Effector memory CD4-positive, alpha-beta T cell (primary cell): Measurements from ENCODE around the gene MUC5AC.
"Not testable (repeated sequence)": the region's sequence is repeated elsewhere in the genome, so short reads cannot be mapped to it uniquely, and the experiment has no call there.

Source experiments
- DNase-seq, 3 donors: peaks; one replicate each; pipeline ENCODE4 v3.0.0-alpha.2; 2020
- H3K27ac ChIP-seq: 2 replicates; pipeline ENCODE4 v1.7.0; 2013; ENCODE audit warnings: mild to moderate bottlenecking, low read length, moderate library complexity; ENCODE audit not compliant: insufficient read depth, poor library complexity, severe bottlenecking
- H3K27me3 ChIP-seq: replicated peaks from 2 replicates; pipeline ENCODE4 v1.7.0; 2013; ENCODE audit warnings: mild to moderate bottlenecking, low read length; ENCODE audit not compliant: insufficient read depth, control insufficient read depth, poor library complexity, severe bottlenecking
- H3K36me3 ChIP-seq: 2 replicates; pipeline ENCODE4 v1.7.0; 2013; ENCODE audit warnings: mild to moderate bottlenecking, low read length, moderate library complexity; ENCODE audit not compliant: control insufficient read depth, insufficient read depth
- H3K4me1 ChIP-seq: 2 replicates; pipeline ENCODE4 v1.7.0; 2013; ENCODE audit warnings: low read length, mild to moderate bottlenecking; ENCODE audit not compliant: control insufficient read depth, insufficient read depth, poor library complexity, severe bottlenecking
- H3K4me3 ChIP-seq: 2 replicates; pipeline ENCODE4 v1.7.0; 2013; ENCODE audit warnings: low read length, low read depth, mild to moderate bottlenecking; ENCODE audit not compliant: insufficient read depth, poor library complexity, severe bottlenecking
- H3K9me3 ChIP-seq: 2 replicates; pipeline ENCODE4 v1.7.0; 2013; ENCODE audit warnings: mild to moderate bottlenecking, low read length, moderate library complexity; ENCODE audit not compliant: control insufficient read depth

MUC5AC gene

DNA sequence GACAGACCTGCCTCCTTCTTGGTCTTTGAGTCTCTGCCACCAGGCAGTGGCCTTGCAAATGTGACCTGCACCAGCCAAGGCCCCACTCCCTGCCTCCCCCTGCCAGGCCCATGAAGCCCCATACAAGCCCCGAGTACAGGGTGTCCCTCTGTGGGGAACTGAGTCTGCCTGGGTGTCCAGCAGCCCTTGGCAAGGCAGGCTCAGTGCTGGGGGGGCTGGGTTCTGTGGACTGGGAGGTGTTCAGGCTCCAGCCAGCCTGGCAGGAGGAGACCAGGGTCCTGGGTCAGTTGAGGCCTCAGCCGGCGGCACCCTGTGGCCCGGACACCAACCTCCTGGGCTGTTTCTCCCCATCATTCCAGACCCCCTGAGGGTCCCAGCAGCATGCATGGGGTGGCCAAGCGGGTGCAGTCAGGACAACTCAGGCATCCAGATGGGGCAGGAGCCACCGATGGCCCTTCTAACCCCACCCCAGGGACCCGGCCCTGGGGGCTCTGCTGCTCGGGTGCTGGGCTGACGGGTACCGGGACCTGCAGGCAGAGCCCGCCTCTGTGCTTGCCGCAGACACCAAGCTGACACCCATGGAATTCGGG lies 5.7 kb downstream of the MUC5AC start:
- DNase-seq: no peak
- Histone ChIP-seq H3K4me3 (no peak overlapping the region), H3K27ac (no peak overlapping the region), H3K27me3 (no peaks in the 10 kb centered on the region), H3K4me1 (no peaks in the 10 kb centered on the region), H3K36me3 (no peaks in the 10 kb centered on the region), H3K9me3 (no peaks in the 10 kb centered on the region)

DNA sequence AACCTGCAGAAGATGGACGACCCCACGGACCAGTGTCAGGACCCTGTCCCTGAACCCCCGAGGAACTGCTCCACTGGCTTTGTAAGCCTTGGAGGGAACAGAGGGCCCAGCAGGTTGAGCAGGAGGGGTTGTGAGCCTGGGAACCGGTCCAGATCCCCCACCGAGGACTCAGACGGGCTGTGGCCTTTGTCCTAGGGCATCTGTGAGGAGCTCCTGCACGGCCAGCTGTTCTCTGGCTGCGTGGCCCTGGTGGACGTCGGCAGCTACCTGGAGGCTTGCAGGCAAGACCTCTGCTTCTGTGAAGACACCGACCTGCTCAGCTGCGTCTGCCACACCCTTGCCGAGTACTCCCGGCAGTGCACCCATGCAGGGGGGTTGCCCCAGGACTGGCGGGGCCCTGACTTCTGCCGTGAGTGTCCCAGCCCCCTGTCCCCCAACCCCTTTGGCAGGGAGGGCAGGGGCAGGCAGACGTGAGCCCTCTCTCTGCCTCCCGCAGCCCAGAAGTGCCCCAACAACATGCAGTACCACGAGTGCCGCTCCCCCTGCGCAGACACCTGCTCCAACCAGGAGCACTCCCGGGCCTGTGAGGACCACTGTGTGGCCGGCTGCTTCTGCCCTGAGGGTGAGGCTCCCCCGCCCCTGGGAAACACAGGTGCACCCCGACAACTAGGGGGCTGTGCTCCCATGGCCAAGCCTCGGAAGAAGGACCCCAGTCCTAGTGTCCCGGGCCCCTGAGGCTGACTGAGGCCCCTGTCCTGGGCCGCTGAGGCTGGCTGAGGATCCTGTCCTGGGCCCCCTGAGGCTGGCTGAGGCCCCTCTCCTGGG lies 6.4 kb downstream of the MUC5AC start:
- Histone ChIP-seq H3K36me3 (no peaks in the 10 kb centered on the region), H3K4me3 (no peak overlapping the region), H3K9me3 (no peaks in the 10 kb centered on the region), H3K27ac (no peak overlapping the region), H3K27me3 (no peaks in the 10 kb centered on the region), H3K4me1 (no peaks in the 10 kb centered on the region)
- DNase-seq: no peak

DNA sequence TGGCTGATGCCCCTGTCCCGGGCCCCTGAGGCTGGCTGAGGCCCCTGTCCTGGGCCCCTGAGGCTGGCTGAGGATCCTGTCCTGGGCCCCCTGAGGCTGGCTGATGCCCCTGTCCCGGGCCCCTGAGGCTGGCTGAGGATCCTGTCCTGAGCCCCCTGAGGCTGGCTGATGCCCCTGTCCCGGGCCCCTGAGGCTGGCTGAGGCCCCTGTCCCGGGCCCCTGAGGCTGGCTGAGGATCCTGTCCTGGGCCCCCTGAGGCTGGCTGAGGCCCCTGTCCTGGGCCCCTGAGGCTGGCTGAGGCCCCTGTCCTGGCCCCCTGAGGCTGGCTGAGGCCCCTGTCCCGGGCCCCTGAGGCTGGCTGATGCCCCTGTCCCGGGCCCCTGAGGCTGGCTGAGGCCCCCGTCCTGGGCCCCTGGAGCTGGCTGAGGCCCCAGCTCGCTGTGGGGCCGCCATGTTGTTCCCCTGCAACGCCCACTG lies 7.1 kb downstream of the MUC5AC start:
- H3K9me3 ChIP-seq, H3K27me3 ChIP-seq, DNase-seq: not testable (repeated sequence)

GRCh38 chr11:1165256-1166041 lies 7.7 kb downstream of the MUC5AC start:
- H3K27me3 ChIP-seq: no peaks in the 10 kb centered on the region
- H3K27ac ChIP-seq: no peak overlapping the region
- H3K4me3 ChIP-seq: no peak overlapping the region
- no peaks in the 10 kb centered on the region for H3K4me1 ChIP-seq
- H3K9me3 ChIP-seq: no peaks in the 10 kb centered on the region
- DNase-seq: no peak
- H3K36me3 ChIP-seq: no peaks in the 10 kb centered on the region

More for the DNA sequence above, 7.1 kb downstream of the MUC5AC start:
- H3K4me1 ChIP-seq, H3K4me3 ChIP-seq, H3K27ac ChIP-seq, H3K36me3 ChIP-seq: not testable (repeated sequence)

- H3K36me3 ChIP-seq: no peaks in the 10 kb centered on the region
- no peaks in the 10 kb centered on the region for H3K4me1 ChIP-seq
- H3K27me3 ChIP-seq: no peaks in the 10 kb centered on the region
- H3K27ac ChIP-seq: no peak overlapping the region
- no peak for DNase-seq
- no peak overlapping the region for H3K4me3 ChIP-seq
- no peaks in the 10 kb centered on the region for H3K9me3 ChIP-seq
Observed at GRCh38 chr11:1167256-1167655, 9.5 kb downstream of the MUC5AC start.

DNA sequence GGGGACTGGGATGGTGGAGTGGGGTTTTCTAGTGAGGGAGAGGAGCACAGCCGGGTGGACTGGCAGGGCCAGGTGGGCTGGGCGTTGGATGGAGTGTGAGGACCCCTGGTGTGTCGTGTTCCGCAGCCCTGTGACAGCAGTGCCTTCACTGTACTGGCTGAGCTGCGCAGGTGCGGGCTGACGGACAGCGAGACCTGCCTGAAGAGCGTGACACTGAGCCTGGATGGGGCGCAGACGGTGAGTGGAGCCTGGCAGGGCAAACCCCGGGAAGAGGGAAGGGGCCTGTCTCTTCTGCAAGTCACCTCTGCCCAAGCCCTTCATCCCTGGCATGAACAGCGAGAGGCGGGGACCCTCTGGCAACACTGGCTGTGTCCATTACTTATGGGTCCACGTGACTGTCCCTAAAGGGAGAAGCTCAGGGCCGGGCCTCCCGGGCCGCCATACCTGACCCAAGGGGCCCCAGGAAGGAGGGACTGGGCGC lies 10.0 kb downstream of the MUC5AC start:
- Histone ChIP-seq H3K27me3 (no peaks in the 10 kb centered on the region), H3K9me3 (no peaks in the 10 kb centered on the region), H3K27ac (no peak overlapping the region), H3K36me3 (no peaks in the 10 kb centered on the region), H3K4me3 (no peak overlapping the region), H3K4me1 (no peaks in the 10 kb centered on the region)
- DNase-seq: no peak

DNA sequence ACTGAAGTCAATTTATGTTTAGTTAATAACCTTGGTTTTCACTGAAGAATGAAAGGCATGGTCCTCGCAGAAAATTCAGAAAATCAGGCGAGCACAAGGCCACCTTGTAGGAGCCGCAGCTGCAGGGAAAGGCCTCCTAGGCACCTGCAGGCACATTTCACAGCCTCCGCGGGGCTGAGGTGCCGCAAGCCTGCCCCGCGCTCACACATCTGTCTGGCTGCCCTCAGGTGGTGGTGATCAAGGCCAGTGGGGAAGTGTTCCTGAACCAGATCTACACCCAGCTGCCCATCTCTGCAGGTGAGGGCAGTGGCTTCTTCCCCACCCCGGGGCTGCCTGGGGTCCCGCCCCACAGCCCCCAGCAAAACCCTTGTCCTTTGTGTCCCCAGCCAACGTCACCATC lies 10.5 kb downstream of the MUC5AC start:
- Histone ChIP-seq H3K27ac (no peak overlapping the region), H3K9me3 (no peaks in the 10 kb centered on the region), H3K4me3 (no peak overlapping the region), H3K4me1 (no peaks in the 10 kb centered on the region), H3K36me3 (no peaks in the 10 kb centered on the region), H3K27me3 (no peaks in the 10 kb centered on the region)
- DNase-seq: no peak

- Histone ChIP-seq H3K4me3 (no peak overlapping the region), H3K36me3 (no peaks in the 10 kb centered on the region), H3K4me1 (no peaks in the 10 kb centered on the region), H3K9me3 (no peaks in the 10 kb centered on the region), H3K27ac (no peak overlapping the region), H3K27me3 (no peaks in the 10 kb centered on the region)
- no peak for DNase-seq
Observed at GRCh38 chr11:1168721-1169161, 11.0 kb downstream of the MUC5AC start.

GRCh38 chr11:1171223-1171984 lies 13.7 kb downstream of the MUC5AC start:
- H3K27me3 ChIP-seq: no peaks in the 10 kb centered on the region
- no peaks in the 10 kb centered on the region for H3K4me1 ChIP-seq
- no peaks in the 10 kb centered on the region for H3K9me3 ChIP-seq
- H3K27ac ChIP-seq: no peak overlapping the region
- no peaks in the 10 kb centered on the region for H3K36me3 ChIP-seq
- H3K4me3 ChIP-seq: no peak overlapping the region
- no peak for DNase-seq
